HG03520 (cell line): ENCODE data around the gene SPEM1.

Source experiments
- ATAC-seq: cut with Tn5 transposase; IDR thresholded peaks from one replicate; pipeline ENCODE4 v1.9.1; 2021; ENCODE audit warnings: mild to moderate bottlenecking, moderate library complexity; ENCODE audit not compliant: unreplicated experiment

Gene SPEM1

DNA sequence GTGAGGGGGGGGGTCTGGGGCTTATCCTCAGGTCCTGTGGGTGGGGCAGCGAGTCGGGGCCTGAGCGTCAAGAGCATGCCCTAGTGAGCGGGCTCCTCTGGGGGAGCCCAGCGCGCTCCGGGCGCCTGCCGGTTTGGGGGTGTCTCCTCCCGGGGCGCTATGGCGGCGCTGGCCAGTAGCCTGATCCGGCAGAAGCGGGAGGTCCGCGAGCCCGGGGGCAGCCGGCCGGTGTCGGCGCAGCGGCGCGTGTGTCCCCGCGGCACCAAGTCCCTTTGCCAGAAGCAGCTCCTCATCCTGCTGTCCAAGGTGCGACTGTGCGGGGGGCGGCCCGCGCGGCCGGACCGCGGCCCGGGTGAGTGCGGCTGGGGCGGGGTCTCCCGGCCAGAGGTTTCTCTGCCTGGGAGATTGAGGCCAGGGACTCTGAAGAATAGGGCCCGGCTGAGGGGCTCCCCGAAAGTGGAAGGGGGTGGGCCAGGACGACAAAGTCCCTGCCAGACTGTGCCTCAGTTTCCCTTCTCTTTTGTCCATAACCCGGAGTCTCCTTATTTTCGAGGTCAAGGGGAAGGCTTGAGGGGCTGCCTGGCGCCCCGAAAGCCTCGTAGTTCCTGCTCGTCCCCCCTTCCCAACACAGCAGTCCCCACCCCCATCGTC lies 19.5 kb downstream of the SPEM1 start, which contains the start of gene FGF11:
FGF11 (plus strand) TSS at position 51 of the 651 bp plus-strand sequence; CDS start at position 160, 109 bp downstream.
- no peak for ATAC-seq

GRCh38 chr17:7440113-7440833 lies 20.1 kb downstream of the SPEM1 start:
- ATAC-seq, result no peak

DNA sequence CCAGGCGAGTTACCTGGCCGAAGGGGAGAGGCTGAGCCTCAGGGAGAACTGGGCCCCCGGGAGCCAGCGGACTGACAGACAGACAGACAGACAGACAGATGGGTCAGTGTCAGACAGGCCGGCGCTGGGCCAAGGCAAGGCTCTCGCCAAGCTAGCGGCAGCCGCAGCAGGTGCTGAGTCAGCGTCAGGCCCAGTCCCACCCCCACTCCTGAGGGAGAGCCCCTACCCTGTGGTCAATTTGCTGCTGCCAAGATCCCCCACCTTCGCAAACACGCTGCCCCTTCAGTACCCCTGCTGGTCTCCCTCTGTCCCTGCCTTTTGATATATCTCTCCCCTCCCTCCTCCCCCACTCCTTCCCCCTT lies 20.7 kb downstream of the SPEM1 start:
- no peak for ATAC-seq

DNA sequence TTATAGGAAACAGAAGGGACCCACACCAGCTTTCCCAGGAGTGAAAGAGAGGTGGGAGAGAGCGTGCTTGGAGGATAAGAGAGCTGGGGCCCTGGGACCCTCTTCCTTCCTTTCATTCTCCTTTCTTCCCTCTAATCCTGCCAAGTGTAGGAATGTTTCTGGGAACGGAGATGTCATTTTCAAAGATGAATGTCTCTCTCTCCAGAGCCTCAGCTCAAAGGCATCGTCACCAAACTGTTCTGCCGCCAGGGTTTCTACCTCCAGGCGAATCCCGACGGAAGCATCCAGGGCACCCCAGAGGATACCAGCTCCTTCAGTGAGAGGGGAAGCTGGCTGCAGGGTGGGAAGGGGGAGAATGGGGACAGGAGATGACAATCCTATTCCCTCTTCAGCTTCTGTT lies 21.1 kb downstream of the SPEM1 start:
- no peak for ATAC-seq

DNA sequence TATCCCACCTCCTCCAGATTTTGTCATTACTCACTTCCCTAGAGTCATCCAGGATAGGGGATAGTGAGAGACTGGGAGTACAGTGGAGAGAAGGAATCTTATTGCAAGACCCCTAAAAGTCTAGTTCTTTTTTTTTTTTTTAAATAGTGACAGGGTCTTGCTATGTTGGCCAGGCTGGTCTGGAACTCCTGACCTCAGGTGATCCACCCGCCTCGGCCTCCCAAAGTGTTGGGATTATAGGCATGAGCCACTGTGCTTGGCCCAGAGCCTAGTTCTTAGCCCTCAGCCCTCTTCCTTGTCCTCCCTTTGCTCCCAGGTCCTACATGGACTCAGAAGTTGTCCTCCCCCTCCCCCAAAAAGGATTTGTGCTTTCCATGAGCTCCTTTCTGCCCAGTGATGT lies 22.0 kb downstream of the SPEM1 start:
- no peak for ATAC-seq

GRCh38 chr17:7443499-7444485 lies 23.7 kb downstream of the SPEM1 start:
- ATAC-seq, result no peak

DNA sequence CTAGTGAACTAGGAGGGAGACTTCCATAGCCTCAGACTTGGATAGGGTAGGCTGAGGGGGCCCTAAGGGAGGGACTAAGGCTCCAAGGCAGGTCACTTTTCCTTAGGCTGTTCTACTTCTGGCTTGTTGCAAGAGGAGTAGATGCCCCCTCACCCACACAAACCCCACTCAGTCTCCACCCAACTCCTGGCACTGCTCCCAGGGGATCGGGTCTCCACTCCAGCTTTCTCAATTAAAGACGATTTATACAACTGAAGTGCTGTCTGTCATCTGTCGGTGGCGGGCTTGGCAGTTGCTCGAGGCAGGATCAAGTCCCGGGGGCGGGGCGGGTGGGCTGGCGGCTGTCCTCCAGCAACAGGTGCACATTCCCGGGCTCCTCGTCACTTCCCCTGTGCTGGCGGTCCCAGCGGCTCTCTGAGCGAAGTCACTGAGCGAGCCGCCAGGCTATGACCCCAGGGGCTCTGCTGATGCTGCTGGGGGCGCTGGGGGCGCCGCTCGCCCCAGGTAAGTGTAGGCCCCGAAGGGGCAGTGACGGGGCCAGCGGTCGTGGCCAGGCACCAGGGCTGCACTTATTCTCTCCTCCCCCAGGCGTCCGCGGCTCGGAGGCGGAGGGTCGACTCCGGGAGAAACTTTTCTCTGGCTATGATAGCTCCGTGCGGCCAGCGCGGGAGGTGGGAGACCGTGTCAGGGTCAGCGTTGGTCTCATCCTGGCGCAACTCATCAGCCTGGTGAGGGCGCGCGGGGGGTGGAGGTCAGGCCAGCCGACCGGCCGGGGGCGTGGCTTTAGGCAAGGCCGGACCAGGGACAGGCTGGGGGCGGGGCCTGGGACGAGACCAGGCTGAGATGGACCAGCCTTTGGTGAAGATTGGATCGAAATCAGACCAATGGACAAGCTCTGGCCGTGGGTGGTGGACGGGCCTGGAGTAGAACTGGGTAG lies 24.8 kb downstream of the SPEM1 start, which contains the start of gene CHRNB1:
CHRNB1 (plus strand) TSS at position 380 of the 937 bp plus-strand sequence; CDS start at position 447, 67 bp downstream.
- ATAC-seq, result no peak

GRCh38 chr17:7445619-7445968 lies 25.5 kb downstream of the SPEM1 start:
- ATAC-seq, result no peak

DNA sequence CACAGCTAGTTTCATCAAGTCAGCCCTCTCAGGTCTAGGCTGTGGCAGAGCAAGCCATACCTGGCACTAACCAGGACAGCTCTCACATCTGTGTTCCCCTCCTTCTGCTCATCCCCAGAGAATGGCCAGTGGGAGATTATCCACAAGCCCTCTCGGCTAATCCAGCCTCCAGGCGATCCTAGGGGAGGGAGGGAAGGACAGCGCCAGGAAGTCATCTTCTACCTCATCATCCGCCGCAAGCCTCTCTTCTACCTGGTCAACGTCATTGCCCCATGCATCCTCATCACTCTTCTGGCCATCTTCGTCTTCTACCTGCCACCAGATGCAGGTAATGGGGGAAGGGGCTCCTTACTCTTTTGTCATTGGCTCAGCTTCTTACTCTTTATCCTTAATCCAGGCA lies 28.3 kb downstream of the SPEM1 start:
- ATAC-seq, result no peak

DNA sequence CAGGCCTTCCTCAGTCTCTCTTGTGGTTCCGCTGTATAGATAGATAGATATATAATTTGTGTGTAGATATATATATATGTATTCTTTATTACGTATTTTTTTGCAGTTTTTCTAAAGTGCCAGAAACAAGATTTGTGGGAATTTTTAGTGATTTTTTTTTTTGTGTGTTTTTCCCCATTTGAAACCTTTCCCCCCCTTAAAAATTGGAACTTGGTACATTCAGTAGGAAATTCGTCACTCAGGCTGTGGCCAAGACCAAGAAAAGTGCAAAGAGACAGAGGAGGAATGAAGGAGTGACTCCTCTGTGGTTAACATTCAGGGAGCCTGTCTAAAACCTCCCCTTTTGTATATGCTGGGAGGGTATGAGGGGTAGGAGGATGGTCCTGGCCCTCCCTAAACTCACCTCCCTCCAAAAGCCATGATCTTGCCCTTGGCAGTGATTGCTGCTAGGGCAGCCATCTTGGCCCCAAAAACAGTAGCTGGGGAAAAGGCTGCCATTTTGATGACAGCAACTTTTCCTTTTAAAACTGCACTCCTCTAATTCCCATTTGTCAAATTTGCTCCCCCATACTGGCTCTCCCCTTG lies 39.9 kb downstream of the SPEM1 start:
- no peak for ATAC-seq

GRCh38 chr17:7460850-7461660 lies 40.9 kb downstream of the SPEM1 start:
- no peak for ATAC-seq

GRCh38 chr17:7462474-7463371 lies 42.6 kb downstream of the SPEM1 start:
- ATAC-seq, result no peak

GRCh38 chr17:7463372-7463846 lies 43.3 kb downstream of the SPEM1 start:
- no peak for ATAC-seq

DNA sequence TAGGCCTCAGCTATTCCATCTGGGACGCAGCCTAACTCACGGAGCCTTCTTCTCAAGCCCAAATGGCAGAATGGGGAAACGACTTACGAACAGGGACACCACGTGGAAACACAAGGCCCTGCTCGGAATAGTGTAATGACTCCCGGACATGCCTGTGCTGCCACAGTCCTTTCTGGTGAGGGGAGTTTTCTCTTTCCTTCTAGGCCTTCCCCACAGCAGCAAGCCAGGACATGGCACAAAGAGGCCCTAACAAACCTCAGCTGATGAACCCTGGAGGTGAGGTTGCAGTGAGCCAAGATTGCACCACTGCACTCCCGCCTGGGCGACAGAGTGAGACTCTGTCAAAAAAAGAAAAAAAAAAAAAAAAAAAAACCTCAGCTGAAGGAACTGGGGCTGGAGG lies 44.0 kb downstream of the SPEM1 start:
- ATAC-seq, result no peak

- no peak for ATAC-seq
Observed at GRCh38 chr17:7465597-7466275, 45.6 kb downstream of the SPEM1 start.

GRCh38 chr17:7466318-7466638 lies 46.2 kb downstream of the SPEM1 start:
- no peak for ATAC-seq

- ATAC-seq, result no peak
Observed at GRCh38 chr17:7466639-7467341, 46.7 kb downstream of the SPEM1 start.
